Measurements from ENCODE around the gene CORIN.
"Not testable (repeated sequence)": the region's sequence is repeated elsewhere in the genome, so short reads cannot be mapped to it uniquely, and the experiment has no call there.

CORIN gene

GRCh38 chr4:47719576-47719975 lies 118.3 kb downstream of the CORIN start:
- no peak for DNase-seq

GRCh38 chr4:47718696-47719095 lies 119.2 kb downstream of the CORIN start:
- no peak for DNase-seq

- DNase-seq: no peak
Measured at GRCh38 chr4:47717188-47717587, 120.7 kb downstream of the CORIN start.

GRCh38 chr4:47715716-47716416 lies 122.0 kb downstream of the CORIN start:
- DNase-seq: no peak

- no peak for DNase-seq
Measured at GRCh38 chr4:47714269-47714668, 123.6 kb downstream of the CORIN start.

GRCh38 chr4:47713129-47713834 lies 124.6 kb downstream of the CORIN start:
- no peak for DNase-seq

- DNase-seq: no peak
Measured at GRCh38 chr4:47711646-47712045, 126.2 kb downstream of the CORIN start.

- no peak for DNase-seq
Measured at GRCh38 chr4:47711183-47711582, 126.7 kb downstream of the CORIN start.

GRCh38 chr4:47706352-47706751 lies 131.5 kb downstream of the CORIN start:
- not testable (repeated sequence) for DNase-seq

GRCh38 chr4:47705326-47705981 lies 132.4 kb downstream of the CORIN start:
- DNase-seq: no peak

- peak; percentile 38 for DNase-seq
Measured at GRCh38 chr4:47704693-47705325, 133.1 kb downstream of the CORIN start.

GRCh38 chr4:47703956-47704355 lies 133.9 kb downstream of the CORIN start:
- no peak for DNase-seq

- no peak for DNase-seq
Measured at GRCh38 chr4:47703008-47703407, 134.9 kb downstream of the CORIN start.

- no peak for DNase-seq
Measured at GRCh38 chr4:47701286-47701685, 136.6 kb downstream of the CORIN start.

- no peak for DNase-seq
Measured at GRCh38 chr4:47698837-47699236, 139.0 kb downstream of the CORIN start.

- DNase-seq: no peak
Measured at GRCh38 chr4:47696823-47697222, 141.0 kb downstream of the CORIN start.

GRCh38 chr4:47695260-47695659 lies 142.6 kb downstream of the CORIN start:
- DNase-seq: no peak

GRCh38 chr4:47694322-47694721 lies 143.5 kb downstream of the CORIN start:
- no peak for DNase-seq

GRCh38 chr4:47692691-47693090 lies 145.2 kb downstream of the CORIN start:
- no peak for DNase-seq

- not testable (repeated sequence) for DNase-seq
Measured at GRCh38 chr4:47691757-47692383, 146.0 kb downstream of the CORIN start.

- no peak for DNase-seq
Measured at GRCh38 chr4:47690611-47691010, 147.3 kb downstream of the CORIN start.

GRCh38 chr4:47686294-47686872 lies 151.5 kb downstream of the CORIN start:
- DNase-seq: peak; percentile 71

- DNase-seq: no peak
Measured at GRCh38 chr4:47675806-47676205, 162.1 kb downstream of the CORIN start.

All from activated CD4-positive, alpha-beta T cell treated with anti-CD3 and anti-CD28 coated beads, Interleukin-2, Interleukin-6, amounts not matched to agents 100 ng/mL and 50 ng/mL, durations not matched to agents 16 hours and 8 hours (primary cell).